ENCODE results near the gene ROR2. TPM values are rescaled to one million over a fixed set of nuclear protein-coding genes. Genes with fewer than 3 reads are reported as not detected.

ROR2 gene
- total RNA-seq, 4 donors from 2014 or later: 37.4 to 71.8 (median 59.4) TPM

- DNase-seq (ENCODE audit: extremely low spot score): no peak
- no peaks in the 10 kb centered on the region for H3K9me3 ChIP-seq
- WGBS: 86% methylated on average over 12 of the region's 15 CpGs
- no peak overlapping the region for H3K27ac ChIP-seq (replicated peaks in 1 of 4)
- peaks cover 0 to 58% (median 44%) of the 10 kb centered on the region in 4 donors for H3K4me1 ChIP-seq
- no peak overlapping the region for H3K4me3 ChIP-seq
- no peak for TF ChIP-seq POLR2AphosphoS5 (IDR thresholded peaks at IDR 0.05)
- H3K36me3 ChIP-seq: no peaks in the 10 kb centered on the region
- no peaks in the 10 kb centered on the region for H3K27me3 ChIP-seq
- intact Hi-C loops (cut with DNase I): no loop called here
Observed at GRCh38 chr9:91768507-91768906, 181.5 kb downstream of the ROR2 start.

GRCh38 chr9:91766315-91767069 lies 183.5 kb downstream of the ROR2 start:
- Histone ChIP-seq H3K27me3 (no peaks in the 10 kb centered on the region), H3K36me3 (no peaks in the 10 kb centered on the region), H3K9me3 (no peaks in the 10 kb centered on the region), H3K4me1 (peaks cover 0 to 38% (median 23%) of the 10 kb centered on the region in 4 donors), H3K4me3 (no peak overlapping the region), H3K27ac (replicated peaks in 1 of 4) (no peak overlapping the region)
- TF ChIP-seq CTCF (IDR thresholded peaks at IDR 0.05): no peak
- TF ChIP-seq EP300 (IDR thresholded peaks at IDR 0.05): no peak
- TF ChIP-seq POLR2AphosphoS5 (IDR thresholded peaks at IDR 0.05): no peak
- no peak for TF ChIP-seq POLR2A (IDR thresholded peaks at IDR 0.05; ENCODE audit: low read depth)
- DNase-seq (ENCODE audit: extremely low spot score): no peak
- intact Hi-C loops (cut with DNase I): no loop called here
- 54% methylated on average over 8 of the region's 8 CpGs for WGBS

- Histone ChIP-seq H3K27me3 (no peaks in the 10 kb centered on the region), H3K27ac (replicated peaks in 1 of 4) (no peak overlapping the region), H3K36me3 (no peaks in the 10 kb centered on the region), H3K4me1 (peaks cover 0 to 26% (median 11%) of the 10 kb centered on the region in 4 donors), H3K4me3 (no peak overlapping the region), H3K9me3 (no peaks in the 10 kb centered on the region)
- TF ChIP-seq EP300 (IDR thresholded peaks at IDR 0.05) (no peak), CTCF (IDR thresholded peaks at IDR 0.05) (no peak), POLR2A (IDR thresholded peaks at IDR 0.05; ENCODE audit: low read depth) (no peak), POLR2AphosphoS5 (IDR thresholded peaks at IDR 0.05) (no peak)
- WGBS: 36% methylated on average over 1 of the region's 1 CpG
- no peak for DNase-seq (ENCODE audit: extremely low spot score)
- intact Hi-C loops (cut with DNase I): no loop called here
Observed at GRCh38 chr9:91765296-91765695, 184.7 kb downstream of the ROR2 start.

GRCh38 chr9:91764661-91765060 lies 185.4 kb downstream of the ROR2 start:
- Histone ChIP-seq H3K36me3 (no peaks in the 10 kb centered on the region), H3K27ac (replicated peaks in 1 of 4) (no peak overlapping the region), H3K9me3 (no peaks in the 10 kb centered on the region), H3K27me3 (no peaks in the 10 kb centered on the region), H3K4me1 (peaks cover 0 to 19% (median 5%) of the 10 kb centered on the region in 4 donors), H3K4me3 (no peak overlapping the region)
- intact Hi-C loops (cut with DNase I): no loop called here
- no peak for DNase-seq (ENCODE audit: extremely low spot score)
- WGBS: 93% methylated on average over 2 of the region's 2 CpGs
- TF ChIP-seq CTCF (IDR thresholded peaks at IDR 0.05) (no peak), POLR2A (IDR thresholded peaks at IDR 0.05; ENCODE audit: low read depth) (no peak), EP300 (IDR thresholded peaks at IDR 0.05) (no peak), POLR2AphosphoS5 (IDR thresholded peaks at IDR 0.05) (no peak)

GRCh38 chr9:91761362-91761761 lies 188.7 kb downstream of the ROR2 start:
- Histone ChIP-seq H3K27me3 (no peaks in the 10 kb centered on the region), H3K27ac (replicated peaks in 1 of 4) (no peak overlapping the region), H3K4me3 (no peak overlapping the region), H3K9me3 (no peaks in the 10 kb centered on the region), H3K36me3 (peaks cover 0 to 4% (median 0%) of the 10 kb centered on the region in 4 donors), H3K4me1 (peaks cover 0 to 12% (median 2%) of the 10 kb centered on the region in 4 donors)
- no peak for TF ChIP-seq POLR2A (IDR thresholded peaks at IDR 0.05; ENCODE audit: low read depth)
- WGBS: 94% methylated on average over 4 of the region's 4 CpGs
- no peak for DNase-seq (ENCODE audit: extremely low spot score)
- intact Hi-C loops (cut with DNase I): no loop called here
